ENCODE results near the gene HTN3.
A peak's percentile ranks its signal among the peaks of the same experiment; 100 is the strongest.
"Not testable (repeated sequence)": the region's sequence is repeated elsewhere in the genome, so short reads cannot be mapped to it uniquely, and the experiment has no call there.

Gene HTN3

DNA sequence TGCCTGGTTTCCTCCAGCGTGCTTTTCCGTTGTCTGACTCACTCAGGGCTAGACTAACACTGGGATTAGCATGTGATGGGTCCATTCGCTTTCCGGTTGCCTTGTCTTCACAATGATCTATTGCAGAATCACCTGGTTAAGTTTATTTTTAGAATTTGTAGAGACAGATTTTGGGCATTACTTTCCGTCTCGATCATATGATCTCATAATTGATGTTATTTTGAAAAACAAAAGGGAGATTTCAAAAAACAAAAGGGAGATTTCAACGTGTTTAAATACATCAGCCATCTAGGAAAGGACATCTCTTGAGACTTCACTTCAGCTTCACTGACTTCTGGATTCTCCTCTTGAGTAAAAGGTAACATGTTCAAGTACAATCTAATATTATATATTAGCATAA, at the start of gene HTN3:
HTN3 (plus strand) TSS at position 301 of the 400 bp plus-strand sequence. CDS start 2,282 bp downstream, outside the sequence.
- DNase-seq (ENCODE audit: low read depth), result not testable (repeated sequence)

DNA sequence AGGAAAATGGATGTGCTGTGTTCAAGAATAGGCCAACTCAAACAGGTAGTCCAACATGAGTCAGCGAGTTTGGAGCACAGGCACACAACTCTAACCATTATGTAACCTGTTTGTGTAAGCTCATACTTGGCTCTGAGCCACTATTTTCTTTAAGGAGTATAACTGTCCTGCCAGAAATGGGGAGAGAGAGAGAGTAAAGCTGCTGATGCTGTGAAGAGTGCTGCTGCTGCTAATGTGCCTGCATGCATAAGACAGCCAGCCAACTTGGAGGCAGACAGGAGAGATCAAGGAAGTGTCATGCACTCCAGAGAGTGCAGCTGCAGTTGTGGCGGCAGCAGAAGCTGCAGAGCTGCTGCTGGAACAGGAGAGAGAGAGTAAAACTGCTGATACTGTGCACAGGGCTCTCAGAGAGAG, 44.2 kb upstream of the HTN3 start:
- peak; percentile 12 for DNase-seq (ENCODE audit: low read depth)

DNA sequence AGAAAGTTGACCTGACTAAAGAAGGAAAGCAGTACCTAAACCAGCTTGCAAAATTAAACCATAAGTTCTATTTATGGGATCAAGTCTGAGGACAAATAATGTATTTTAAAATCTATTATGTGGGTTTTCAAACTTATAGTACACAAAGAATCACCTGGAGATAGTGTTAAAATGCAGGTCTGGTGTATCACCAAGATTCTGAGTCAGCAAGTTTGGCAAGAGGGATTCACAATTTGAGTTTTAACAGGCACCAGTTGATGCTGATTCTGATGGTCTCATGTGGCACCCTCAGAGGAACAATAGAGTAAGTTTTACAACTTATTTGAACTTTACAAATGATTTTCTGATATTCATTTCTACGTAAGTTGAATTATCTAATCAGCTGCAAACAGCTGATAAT, 41.6 kb upstream of the HTN3 start:
- DNase-seq (ENCODE audit: low read depth), result no peak

DNA sequence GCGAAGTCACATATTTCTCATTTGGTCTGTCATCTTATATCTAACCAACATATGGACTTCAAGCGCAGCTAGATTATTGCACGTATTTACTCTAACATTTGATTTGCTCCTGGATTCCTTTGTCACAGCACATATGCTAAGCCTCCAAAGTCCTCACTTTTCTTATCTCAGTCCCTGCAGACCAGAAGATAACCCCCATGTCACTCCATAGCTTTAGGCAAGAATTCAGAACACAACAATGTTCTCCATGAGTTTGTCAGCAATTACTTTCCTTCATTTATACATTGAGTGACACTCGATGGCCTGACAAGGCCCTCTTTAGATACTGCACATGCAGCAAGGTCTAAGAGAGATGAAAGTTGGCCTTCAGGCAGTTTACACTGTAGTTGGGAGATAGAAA, 37.2 kb upstream of the HTN3 start:
- no peak for DNase-seq (ENCODE audit: low read depth)

DNA sequence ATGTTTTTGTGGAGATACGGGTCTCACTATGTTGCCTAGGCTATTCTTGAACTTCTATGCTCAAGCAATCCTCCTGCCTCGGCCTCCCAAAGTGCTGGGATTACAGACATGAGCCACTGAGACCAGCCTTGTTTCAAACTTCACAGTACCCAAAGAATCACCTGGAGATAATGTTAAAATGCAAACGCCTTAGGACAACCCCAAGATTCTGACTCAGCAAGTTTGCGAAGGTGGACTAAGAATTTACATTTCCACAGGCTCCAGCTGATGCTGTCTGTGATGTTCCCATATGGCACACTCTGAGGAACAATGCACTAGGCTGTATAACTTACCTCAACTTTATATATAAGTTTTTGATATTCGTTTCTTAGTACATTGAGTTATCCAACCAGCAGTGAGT, 33.5 kb upstream of the HTN3 start:
- DNase-seq (ENCODE audit: low read depth), result no peak

DNA sequence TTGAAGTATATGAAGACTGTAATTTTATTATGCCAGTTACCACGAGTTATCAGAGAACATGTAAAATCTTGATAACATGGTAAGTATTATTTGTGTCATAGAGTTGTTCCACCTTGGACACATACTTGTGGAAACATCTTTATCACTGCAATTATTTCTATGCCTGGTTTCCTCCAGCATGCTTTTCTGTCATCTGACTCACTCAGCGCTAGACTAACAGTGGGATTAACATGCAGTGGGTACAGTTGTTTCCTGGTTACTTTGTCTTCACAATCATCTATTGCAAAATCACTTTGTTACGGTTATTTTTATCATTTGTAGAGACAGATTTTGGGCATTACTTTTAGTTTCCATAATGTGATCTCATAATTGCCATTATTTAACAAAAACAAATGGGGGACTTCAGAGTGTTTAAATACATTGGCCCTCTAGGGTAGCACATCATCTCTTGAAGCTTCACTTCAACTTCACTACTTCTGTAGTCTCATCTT, 32.7 kb upstream of the HTN3 start, which contains the start of gene STATH:
STATH (plus strand) TSS at position 441 of the 491 bp plus-strand sequence. CDS start 2,472 bp downstream, outside the sequence.
- no peak for DNase-seq (ENCODE audit: low read depth)

DNA sequence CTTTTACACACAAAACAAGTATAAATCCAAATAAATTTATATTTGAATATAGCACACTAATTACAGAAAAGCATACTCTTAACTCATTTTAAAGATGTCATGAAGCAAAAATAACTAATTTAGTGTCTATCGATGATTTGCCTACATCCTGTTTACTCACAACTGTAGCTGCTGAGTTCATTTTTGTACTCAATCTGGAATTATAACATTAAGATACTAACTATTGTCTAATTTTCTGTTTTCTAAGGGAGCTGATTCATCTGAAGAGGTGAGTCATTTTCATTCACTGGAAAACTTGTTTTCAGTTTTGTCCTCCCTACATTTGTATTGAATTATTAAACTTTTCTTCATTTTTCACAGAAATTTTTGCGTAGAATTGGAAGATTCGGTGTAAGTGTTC, 28.8 kb upstream of the HTN3 start:
- DNase-seq (ENCODE audit: low read depth), result no peak

DNA sequence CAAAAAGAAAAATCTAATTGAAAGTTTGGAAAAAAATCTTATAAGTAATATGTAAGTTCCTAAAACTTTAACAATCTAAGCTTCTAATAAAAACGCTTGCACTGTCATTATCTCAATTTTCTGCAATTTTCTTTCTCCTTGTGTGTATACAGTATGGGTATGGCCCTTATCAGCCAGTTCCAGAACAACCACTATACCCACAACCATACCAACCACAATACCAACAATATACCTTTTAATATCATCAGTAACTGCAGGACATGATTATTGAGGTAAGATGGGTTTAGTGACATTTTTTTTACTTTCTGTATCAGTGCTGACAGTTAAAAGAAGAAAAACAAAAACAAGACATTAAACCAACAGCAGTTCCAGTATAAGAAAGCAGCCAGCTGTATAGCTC, 27.5 kb upstream of the HTN3 start:
- no peak for DNase-seq (ENCODE audit: low read depth)

DNA sequence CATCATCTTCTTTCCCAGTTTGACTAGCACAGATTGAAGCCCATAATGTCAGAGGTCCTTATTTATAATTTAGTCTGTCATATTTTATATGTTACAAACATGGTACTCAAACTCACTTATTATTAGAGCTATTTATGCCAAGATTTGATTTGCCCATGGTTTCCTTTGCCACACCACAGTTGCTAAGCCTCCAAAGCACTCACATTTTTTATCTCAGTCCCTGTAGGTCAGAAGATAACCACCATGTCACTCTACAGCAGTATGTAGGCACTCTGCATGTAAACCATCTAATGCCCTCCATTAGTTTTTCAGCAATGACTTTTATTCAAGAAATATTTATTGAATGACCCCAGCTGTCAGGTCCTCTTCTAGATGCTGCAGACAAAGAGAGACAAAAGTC, 25.8 kb upstream of the HTN3 start:
- DNase-seq (ENCODE audit: low read depth), result no peak

DNA sequence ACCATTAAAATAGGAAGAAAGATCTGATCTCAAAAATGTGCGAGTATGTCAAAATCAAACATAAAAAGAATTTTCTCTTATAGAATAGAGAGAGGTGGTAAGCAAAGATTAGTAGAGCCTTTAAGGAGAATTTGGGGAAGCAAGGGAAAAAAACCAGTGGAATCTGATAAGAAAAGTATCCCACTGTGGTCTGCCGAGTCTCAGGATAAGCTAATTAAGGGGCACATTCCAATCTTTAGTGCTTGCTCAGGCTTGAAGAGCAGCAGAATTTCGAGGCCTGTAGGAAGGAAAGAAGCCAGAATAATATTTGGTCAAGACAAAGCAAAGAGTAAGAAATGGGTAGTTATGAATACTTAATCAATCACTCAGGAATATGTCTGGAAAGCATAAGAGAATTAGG, 19.5 kb upstream of the HTN3 start:
- DNase-seq (ENCODE audit: low read depth), result no peak

DNA sequence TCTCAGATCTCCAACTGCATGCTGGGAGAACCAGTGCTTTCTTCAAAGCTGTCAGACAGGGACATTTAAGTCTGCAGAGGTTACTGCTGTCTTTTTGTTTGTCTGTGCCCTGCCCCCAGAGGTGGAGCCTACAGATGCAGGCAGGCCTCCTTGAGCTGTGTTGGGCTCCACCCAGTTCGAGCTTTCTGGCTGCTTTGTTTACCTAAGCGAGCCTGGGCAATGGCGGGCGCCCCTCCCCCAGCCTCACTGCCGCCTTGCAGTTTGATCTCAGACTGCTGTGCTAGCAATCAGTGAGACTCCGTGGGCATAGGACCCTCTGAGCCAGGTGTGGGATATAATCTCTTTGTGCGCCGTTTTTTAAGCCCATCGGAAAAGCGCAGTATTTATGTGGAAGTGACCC, 9.3 kb upstream of the HTN3 start:
- DNase-seq (ENCODE audit: low read depth), result not testable (repeated sequence)

DNA sequence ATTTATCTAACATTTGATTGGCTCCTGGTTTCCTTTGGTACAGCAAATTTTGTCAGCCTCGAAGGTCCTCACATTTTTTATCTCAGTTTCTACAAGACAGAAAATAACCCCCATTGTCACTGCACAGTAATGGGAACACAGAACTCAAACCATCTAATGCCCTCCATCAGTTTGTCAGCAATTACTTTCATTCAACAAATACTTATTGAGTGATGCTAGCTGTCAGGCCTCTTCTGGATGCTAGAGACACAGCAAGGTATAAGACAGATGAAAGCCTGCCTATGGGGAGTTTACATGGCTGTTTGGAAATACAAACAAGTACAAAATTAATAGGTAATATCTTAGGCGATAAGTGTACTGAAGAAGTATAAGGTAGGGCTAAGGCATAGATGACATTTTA, 5.0 kb upstream of the HTN3 start:
- no peak for DNase-seq (ENCODE audit: low read depth)

DNA sequence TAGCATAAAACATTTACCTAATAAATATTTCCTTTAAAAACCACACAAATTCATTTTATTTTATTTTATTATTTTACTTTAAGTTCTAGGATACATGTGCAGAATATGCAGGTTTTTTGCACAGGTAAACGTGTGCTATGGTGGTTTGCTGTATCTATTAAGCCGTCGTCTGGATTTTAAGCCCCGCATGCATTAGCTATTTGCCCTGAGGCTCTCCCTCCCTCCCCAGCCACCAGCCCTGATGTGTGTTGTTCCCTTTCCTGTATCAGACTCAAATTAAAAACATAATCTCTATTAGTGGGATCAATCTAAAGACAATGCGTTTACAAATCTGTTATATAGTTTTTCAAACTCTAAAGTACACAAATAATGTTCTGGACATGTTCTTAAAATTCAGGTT, 1.2 kb upstream of the HTN3 start:
- DNase-seq (ENCODE audit: low read depth), result no peak

DNA sequence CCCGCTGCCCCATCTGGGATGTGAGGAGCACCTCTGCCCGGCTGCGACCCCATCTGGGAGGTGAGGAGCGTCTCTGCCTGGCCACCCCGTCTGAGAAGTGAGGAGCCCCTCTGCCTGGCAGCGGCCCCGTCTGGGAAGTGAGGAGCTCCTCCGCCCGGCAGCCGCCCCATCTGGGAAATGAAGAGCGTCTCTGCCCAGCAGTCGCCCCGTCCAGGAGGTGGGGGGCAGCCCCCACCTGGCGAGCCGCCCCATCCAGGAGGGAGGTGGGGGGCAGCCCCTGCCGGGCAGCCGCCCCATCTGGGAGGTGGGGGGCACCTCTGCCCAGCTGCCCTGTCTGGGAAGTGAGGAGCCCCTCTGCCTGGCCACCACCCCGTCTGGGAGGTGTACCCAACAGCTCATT, 9.3 kb downstream of the HTN3 start:
- not testable (repeated sequence) for DNase-seq (ENCODE audit: low read depth)

DNA sequence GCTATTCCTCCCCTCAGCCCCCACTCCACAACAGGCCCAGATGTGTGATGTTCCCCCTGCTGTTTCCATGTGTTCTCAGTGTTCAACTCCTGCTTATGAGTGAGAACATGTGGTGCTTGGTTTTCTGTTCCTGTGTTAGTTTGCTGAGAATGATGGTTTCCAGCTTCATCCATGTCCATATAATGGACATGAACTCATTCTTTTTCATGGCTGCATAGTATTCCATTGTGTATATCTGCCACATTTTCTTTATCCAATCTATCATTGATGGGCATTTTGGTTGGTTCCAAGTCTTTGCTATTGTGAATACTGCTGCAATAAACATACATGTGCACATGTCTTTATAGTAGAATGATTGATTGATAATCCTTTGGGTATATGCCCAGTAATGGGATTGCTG, 11.7 kb downstream of the HTN3 start:
- DNase-seq (ENCODE audit: low read depth), result not testable (repeated sequence)

DNA sequence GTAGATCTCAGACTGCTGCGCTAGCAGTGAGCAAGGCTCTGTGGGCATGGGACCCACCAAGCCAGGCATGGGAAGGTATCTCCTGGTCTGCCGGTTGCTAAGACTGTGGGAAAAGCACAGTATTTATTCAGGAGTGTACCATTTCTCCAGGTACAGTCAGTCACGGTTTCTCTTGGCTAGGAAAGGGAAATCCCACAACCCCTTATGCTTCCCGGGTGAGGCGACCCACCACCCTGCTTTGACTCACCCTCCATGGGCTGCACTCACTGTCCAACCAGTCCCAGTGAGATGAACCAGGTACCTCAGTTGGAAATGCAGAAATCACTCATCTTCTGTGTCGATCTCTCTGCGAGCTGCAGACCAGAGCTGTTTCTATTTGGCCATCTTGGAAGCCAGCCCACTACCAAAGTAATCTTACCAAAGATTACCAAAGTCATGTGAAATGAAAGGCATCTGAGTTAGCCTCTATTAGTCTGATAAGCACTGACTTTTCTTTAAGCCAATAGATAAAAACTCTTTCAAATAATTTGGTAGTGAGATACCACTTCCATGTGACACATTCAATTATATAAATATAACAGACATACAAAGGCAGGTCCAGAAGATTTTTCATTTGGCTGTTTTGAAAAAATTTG, 13.5 kb downstream of the HTN3 start:
- DNase-seq (ENCODE audit: low read depth), result no peak

DNA sequence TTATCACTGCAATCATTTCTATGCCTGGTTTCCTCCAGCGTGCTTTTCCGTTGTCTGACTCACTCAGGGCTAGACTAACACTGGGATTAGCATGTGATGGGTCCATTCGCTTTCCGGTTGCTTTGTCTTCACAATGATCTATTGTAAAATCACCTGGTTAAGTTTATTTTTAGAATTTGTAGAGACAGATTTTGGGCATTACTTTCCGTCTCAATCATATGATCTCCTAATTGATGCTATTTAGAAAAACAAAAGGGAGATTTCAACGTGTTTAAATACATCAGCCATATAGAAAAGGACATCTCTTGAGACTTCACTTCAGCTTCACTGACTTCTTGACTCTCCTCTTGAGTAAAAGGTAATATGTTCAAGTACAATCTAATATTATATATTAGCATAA, 21.9 kb downstream of the HTN3 start, which contains the start of gene HTN1:
HTN1 (plus strand) TSS at position 301 of the 400 bp plus-strand sequence. CDS start 2,639 bp downstream, outside the sequence.
- not testable (repeated sequence) for DNase-seq (ENCODE audit: low read depth)

DNA sequence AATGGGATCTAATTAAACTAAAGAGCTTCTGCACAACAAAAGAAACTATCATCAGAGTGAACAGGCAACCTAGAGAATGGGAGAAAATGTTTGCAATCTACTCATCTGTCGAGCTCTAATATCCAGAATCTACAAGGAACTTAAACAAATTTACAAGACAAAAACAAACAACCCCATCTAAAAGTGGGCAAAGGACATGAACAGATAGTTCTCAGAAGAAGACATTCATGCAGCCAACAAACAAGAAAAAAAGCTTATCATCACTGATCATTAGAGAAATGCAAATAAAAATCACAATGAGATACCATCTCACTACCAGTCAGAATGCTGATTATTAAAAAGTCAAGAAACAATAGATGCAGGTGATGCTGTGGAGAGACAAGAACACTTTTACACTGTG, 28.3 kb downstream of the HTN3 start:
- DNase-seq (ENCODE audit: low read depth), result not testable (repeated sequence)

DNA sequence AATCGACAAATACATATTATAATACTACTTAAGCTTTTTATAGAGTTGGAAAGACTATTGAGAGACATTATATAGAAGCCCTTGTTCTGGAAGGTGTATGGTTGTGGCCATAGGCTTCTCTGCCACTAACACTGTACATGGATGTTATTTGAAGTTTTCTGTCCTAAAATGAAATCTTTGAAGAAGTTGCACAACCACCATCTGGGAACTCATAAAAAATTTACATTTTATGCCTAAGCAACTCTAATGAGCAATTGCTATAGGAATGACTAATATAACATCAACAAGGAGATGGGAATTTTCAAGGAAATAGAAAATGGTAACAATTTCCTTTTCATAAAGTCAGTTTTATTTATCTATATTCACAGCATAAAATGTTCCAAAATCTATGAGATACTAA, 29.4 kb downstream of the HTN3 start:
- DNase-seq (ENCODE audit: low read depth), result no peak

DNA sequence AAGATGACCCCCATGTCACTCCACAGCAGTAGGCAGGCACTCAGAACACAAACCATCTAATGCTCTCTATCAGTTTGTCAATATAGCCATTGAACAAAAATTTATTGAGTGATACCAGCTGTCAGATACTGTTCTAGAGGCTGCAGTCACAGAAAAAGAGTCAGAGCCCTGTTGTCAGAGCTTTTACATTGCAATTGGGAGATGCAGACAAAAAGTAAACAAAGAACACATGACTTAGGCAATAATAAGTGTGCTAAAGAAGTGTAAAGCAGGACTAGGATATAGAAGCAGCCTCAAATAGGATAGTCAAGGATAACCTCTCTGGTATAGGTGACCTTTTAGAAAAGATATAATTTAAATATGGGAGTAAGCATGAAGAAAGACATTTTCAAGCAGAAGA, 30.9 kb downstream of the HTN3 start:
- no peak for DNase-seq (ENCODE audit: low read depth)

DNA sequence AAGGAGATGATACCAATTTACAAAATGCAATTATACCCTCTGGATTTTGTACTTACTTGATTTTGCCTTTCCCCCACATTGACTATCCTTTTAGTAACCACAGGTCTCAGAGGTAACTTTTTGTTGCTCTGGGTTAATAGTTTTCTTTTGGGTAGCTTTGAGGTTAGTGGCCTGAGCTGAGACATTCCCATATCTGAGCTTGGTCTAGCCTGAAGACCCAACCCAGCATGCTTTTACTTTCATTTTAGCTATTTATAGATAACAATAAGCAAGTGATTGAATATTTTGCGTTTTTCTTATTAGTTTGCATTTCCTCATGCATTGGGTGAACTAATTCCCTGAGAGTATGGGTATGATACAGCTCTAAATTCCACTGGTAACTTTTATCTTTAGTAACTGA, 33.7 kb downstream of the HTN3 start:
- no peak for DNase-seq (ENCODE audit: low read depth)

DNA sequence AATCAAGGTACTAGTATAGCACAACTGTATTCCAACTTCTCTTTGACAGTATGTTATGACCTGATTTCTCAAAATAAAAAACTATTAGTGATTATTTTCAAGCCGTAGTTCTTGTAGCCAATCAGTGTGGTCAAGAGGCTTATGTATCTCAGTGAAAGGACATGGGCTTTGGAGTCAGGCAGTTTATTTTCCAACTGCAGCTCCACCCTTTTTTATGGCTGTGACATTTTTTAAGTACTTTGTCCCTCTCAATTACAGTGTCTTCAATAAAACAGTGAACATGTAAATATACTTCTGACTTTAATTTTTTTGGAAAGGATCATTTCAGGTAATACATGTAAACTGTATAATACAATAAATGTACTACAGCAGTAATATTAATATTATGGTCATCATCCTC, 51.9 kb downstream of the HTN3 start:
- DNase-seq (ENCODE audit: low read depth), result no peak
